ENCODE results near the gene EXOC1L. TPM values are rescaled to one million over a fixed set of nuclear protein-coding genes. Genes with fewer than 3 reads are reported as not detected.
A peak's percentile ranks its signal among the peaks of the same experiment; 100 is the strongest.

Gene EXOC1L
- total and polyA plus RNA-seq, 2 of the 13 experiments (the other 11 are each of a cell fraction or from before 2014, with no cell fraction given) = not detected

DNA sequence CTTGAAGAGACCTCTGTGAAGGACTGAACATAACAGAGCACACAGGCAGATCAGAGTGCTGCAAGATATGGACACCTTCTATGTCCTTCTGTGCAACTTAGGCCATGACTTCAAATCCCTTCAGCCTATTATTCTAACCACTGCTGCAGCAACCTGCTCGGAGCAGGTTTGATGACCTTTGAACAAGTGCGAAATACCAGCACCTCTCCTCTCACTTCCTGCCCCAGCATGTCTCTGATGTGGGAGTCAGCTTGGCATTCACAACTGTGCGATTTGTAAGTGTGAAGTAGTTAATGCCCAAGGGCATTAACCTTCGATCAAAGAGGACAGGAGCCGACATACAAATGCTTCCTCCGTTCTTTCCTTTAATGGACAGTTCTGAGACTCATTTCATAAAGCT lies 32.3 kb downstream of the EXOC1L start (continued):
- TF ChIP-seq, protein P1, sequence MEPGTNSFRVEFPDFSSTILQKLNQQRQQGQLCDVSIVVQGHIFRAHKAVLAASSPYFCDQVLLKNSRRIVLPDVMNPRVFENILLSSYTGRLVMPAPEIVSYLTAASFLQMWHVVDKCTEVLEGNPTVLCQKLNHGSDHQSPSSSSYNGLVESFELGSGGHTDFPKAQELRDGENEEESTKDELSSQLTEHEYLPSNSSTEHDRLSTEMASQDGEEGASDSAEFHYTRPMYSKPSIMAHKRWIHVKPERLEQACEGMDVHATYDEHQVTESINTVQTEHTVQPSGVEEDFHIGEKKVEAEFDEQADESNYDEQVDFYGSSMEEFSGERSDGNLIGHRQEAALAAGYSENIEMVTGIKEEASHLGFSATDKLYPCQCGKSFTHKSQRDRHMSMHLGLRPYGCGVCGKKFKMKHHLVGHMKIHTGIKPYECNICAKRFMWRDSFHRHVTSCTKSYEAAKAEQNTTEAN (CRISPR knock-in tag; conservative IDR thresholded peaks at IDR 0.05) = 0 out of 2 replicates have a peak, but pooled peaks have one; percentile 14
- TF ChIP-seq, protein P2, sequence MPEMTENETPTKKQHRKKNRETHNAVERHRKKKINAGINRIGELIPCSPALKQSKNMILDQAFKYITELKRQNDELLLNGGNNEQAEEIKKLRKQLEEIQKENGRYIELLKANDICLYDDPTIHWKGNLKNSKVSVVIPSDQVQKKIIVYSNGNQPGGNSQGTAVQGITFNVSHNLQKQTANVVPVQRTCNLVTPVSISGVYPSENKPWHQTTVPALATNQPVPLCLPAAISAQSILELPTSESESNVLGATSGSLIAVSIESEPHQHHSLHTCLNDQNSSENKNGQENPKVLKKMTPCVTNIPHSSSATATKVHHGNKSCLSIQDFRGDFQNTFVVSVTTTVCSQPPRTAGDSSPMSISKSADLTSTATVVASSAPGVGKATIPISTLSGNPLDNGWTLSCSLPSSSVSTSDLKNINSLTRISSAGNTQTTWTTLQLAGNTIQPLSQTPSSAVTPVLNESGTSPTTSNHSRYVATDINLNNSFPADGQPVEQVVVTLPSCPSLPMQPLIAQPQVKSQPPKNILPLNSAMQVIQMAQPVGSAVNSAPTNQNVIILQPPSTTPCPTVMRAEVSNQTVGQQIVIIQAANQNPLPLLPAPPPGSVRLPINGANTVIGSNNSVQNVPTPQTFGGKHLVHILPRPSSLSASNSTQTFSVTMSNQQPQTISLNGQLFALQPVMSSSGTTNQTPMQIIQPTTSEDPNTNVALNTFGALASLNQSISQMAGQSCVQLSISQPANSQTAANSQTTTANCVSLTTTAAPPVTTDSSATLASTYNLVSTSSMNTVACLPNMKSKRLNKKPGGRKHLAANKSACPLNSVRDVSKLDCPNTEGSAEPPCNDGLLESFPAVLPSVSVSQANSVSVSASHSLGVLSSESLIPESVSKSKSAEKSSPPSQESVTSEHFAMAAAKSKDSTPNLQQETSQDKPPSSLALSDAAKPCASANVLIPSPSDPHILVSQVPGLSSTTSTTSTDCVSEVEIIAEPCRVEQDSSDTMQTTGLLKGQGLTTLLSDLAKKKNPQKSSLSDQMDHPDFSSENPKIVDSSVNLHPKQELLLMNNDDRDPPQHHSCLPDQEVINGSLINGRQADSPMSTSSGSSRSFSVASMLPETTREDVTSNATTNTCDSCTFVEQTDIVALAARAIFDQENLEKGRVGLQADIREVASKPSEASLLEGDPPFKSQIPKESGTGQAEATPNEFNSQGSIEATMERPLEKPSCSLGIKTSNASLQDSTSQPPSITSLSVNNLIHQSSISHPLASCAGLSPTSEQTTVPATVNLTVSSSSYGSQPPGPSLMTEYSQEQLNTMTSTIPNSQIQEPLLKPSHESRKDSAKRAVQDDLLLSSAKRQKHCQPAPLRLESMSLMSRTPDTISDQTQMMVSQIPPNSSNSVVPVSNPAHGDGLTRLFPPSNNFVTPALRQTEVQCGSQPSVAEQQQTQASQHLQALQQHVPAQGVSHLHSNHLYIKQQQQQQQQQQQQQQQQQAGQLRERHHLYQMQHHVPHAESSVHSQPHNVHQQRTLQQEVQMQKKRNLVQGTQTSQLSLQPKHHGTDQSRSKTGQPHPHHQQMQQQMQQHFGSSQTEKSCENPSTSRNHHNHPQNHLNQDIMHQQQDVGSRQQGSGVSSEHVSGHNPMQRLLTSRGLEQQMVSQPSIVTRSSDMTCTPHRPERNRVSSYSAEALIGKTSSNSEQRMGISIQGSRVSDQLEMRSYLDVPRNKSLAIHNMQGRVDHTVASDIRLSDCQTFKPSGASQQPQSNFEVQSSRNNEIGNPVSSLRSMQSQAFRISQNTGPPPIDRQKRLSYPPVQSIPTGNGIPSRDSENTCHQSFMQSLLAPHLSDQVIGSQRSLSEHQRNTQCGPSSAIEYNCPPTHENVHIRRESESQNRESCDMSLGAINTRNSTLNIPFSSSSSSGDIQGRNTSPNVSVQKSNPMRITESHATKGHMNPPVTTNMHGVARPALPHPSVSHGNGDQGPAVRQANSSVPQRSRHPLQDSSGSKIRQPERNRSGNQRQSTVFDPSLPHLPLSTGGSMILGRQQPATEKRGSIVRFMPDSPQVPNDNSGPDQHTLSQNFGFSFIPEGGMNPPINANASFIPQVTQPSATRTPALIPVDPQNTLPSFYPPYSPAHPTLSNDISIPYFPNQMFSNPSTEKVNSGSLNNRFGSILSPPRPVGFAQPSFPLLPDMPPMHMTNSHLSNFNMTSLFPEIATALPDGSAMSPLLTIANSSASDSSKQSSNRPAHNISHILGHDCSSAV (CRISPR knock-in tag; IDR thresholded peaks at IDR 0.05; ENCODE audit: borderline replicate concordance) = no peak
- TF ChIP-seq ZNF205 (CRISPR knock-in tag; IDR thresholded peaks at IDR 0.05) = peak; percentile 33; the same call in 1 of the 2 replicates
- TF ChIP-seq, protein P3, sequence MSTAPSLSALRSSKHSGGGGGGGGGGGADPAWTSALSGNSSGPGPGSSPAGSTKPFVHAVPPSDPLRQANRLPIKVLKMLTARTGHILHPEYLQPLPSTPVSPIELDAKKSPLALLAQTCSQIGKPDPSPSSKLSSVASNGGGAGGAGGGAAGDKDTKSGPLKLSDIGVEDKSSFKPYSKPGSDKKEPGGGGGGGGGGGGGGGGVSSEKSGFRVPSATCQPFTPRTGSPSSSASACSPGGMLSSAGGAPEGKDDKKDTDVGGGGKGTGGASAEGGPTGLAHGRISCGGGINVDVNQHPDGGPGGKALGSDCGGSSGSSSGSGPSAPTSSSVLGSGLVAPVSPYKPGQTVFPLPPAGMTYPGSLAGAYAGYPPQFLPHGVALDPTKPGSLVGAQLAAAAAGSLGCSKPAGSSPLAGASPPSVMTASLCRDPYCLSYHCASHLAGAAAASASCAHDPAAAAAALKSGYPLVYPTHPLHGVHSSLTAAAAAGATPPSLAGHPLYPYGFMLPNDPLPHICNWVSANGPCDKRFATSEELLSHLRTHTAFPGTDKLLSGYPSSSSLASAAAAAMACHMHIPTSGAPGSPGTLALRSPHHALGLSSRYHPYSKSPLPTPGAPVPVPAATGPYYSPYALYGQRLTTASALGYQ (CRISPR knock-in tag; IDR thresholded peaks at IDR 0.05) = no peak
- no peak for TF ChIP-seq YY1 (IDR thresholded peaks at IDR 0.05; ENCODE audit: insufficient read depth, insufficient replicate concordance, low read depth, low read length)
- no peak for TF ChIP-seq ZC3H4 (CRISPR knock-in tag; IDR thresholded peaks at IDR 0.05; ENCODE audit: borderline replicate concordance)
- no peak for TF ChIP-seq HNRNPLL (IDR thresholded peaks at IDR 0.05; ENCODE audit: low read depth, low read length, poor library complexity, severe bottlenecking)
- TF ChIP-seq, protein P4, sequence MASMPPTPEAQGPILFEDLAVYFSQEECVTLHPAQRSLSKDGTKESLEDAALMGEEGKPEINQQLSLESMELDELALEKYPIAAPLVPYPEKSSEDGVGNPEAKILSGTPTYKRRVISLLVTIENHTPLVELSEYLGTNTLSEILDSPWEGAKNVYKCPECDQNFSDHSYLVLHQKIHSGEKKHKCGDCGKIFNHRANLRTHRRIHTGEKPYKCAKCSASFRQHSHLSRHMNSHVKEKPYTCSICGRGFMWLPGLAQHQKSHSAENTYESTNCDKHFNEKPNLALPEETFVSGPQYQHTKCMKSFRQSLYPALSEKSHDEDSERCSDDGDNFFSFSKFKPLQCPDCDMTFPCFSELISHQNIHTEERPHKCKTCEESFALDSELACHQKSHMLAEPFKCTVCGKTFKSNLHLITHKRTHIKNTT (CRISPR knock-in tag; IDR thresholded peaks at IDR 0.05) = no peak
- no peak for TF ChIP-seq ZNF33A (CRISPR knock-in tag; IDR thresholded peaks at IDR 0.05; ENCODE audit: borderline replicate concordance)
- no peak for TF ChIP-seq NFYC (CRISPR knock-in tag; IDR thresholded peaks at IDR 0.05)
- TF ChIP-seq, protein P5, sequence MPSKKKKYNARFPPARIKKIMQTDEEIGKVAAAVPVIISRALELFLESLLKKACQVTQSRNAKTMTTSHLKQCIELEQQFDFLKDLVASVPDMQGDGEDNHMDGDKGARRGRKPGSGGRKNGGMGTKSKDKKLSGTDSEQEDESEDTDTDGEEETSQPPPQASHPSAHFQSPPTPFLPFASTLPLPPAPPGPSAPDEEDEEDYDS (CRISPR knock-in tag; IDR thresholded peaks at IDR 0.05) = no peak
- no peak for TF ChIP-seq AGO1 (IDR thresholded peaks at IDR 0.05; ENCODE audit: low read depth, low read length, poor library complexity, severe bottlenecking)
- no peak for TF ChIP-seq REPIN1 (CRISPR knock-in tag; IDR thresholded peaks at IDR 0.05; ENCODE audit: borderline replicate concordance, low read depth)
- TF ChIP-seq, protein P6, sequence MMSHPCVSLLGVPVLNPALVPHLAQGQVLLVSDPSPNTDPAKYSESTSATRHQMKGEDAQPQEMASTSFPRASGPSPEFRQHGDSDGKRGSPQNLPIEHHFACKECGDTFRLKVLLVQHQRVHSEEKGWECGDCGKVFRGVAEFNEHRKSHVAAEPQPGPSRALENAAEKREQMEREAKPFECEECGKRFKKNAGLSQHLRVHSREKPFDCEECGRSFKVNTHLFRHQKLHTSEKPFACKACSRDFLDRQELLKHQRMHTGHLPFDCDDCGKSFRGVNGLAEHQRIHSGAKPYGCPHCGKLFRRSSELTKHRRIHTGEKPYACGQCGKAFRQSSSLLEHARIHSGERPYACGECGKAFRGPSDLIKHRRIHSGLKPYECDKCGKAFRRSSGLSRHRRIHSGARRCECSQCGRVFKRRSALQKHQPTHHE (CRISPR knock-in tag; IDR thresholded peaks at IDR 0.05; ENCODE audit: borderline replicate concordance) = no peak

Measured in HepG2 (cell line).